GM21737 (cell line): ENCODE results near the gene SPEN.
"Not testable (repeated sequence)": the region's sequence is repeated elsewhere in the genome, so short reads cannot be mapped to it uniquely, and the experiment has no call there.

ENCODE experiments used
- ATAC-seq: cut with Tn5 transposase; IDR thresholded peaks from one replicate; pipeline ENCODE4 v1.9.1; 2021; ENCODE audit warnings: mild to moderate bottlenecking, moderate library complexity; ENCODE audit not compliant: unreplicated experiment

The SPEN gene

DNA sequence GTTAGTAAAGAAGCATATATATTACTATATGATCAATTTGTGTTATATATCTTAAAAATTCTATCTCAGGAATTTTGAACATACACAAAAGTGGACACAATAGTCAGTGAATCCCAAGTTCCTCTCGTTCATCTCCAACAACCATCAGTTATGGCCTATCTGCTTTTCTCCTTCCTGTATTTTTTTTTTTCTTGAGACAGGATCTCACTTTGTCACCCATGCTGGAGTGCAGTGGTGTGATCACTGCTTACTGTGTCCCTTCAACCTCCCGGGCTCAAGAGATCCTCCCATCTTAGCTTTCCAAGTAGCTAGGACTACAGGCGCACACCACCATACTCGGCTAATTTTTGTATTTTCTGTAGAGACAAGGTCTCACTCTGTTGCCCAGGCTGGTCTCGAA, 9.4 kb downstream of the SPEN start:
- no peak for ATAC-seq

DNA sequence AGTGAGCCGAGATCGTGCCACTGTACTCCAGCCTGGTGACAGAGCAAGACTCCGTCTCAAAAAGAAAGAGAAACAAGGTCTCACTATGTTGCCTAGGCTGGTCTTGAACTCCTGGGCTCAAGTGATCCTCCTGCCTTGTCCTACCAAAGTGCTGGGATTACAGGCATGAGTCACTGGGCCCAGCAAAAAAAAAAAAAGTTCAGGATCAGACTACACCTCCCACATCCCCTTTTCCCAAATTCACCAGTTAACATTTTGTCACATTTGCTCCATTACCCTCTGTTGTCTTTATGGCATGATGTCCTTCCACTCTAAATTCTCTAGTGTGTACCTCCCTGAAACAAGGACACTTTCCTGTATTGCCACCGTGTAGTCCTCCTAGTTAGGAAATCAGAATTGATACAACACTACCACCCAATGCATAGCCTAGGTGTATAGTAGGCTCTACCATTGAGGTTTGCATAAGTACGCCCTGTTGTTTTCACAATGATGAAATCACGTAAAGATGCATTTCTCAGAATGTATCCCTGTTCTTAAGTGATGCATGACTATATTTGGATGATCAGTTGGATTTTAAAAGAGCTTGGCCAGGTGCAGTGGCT, 10.7 kb downstream of the SPEN start:
- no peak for ATAC-seq

- ATAC-seq: no peak
These were observed 11.3 kb downstream of the SPEN start for GRCh38 chr1:15858672-15859372.

- ATAC-seq: no peak
These were observed 15.8 kb downstream of the SPEN start for GRCh38 chr1:15863156-15863901.

DNA sequence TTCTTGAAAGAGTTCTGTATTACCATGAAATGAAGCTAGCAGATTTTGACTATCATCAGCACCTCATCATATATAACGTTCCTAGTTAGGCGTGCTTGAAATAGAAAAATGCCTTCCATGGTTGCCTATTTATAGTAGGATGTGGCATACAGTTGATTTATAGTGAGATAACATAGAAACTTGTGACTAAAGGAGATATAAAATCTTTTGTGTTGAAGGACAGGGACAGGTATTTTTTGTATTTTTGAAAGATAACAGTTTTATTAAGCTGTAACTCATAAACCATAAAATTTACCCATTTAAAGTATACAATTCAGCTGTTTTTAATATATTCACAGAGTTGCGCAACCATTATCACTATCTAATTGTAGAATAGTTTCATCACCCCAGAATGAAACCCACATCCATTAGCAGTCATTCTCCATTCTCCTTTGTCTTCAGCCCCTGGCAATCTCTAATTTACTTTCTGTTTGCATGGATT, 19.3 kb downstream of the SPEN start:
- no peak for ATAC-seq

GRCh38 chr1:15867288-15867687, 19.8 kb downstream of the SPEN start:
- ATAC-seq: no peak

DNA sequence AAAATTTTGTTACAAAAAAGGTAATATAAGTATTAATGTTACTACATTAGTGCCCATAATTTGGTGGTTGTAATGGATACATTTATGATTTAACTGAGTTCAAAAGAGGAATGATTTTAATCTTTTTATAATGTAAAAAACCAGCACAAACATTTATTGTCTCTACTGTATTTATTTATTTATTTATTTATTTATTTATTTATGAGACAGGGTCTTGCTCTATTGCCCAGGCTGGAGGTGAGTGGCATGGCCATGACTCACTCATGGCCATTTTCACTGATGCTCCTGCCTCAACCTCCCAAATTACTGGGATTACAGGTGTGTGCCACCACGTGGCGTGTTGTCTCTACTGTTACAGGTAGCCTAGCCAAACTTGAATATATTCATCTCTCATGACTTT, 21.9 kb downstream of the SPEN start:
- no peak for ATAC-seq

GRCh38 chr1:15870421-15870820, 22.9 kb downstream of the SPEN start:
- no peak for ATAC-seq

- ATAC-seq: no peak
These were observed 27.0 kb downstream of the SPEN start for GRCh38 chr1:15874471-15874870.

DNA sequence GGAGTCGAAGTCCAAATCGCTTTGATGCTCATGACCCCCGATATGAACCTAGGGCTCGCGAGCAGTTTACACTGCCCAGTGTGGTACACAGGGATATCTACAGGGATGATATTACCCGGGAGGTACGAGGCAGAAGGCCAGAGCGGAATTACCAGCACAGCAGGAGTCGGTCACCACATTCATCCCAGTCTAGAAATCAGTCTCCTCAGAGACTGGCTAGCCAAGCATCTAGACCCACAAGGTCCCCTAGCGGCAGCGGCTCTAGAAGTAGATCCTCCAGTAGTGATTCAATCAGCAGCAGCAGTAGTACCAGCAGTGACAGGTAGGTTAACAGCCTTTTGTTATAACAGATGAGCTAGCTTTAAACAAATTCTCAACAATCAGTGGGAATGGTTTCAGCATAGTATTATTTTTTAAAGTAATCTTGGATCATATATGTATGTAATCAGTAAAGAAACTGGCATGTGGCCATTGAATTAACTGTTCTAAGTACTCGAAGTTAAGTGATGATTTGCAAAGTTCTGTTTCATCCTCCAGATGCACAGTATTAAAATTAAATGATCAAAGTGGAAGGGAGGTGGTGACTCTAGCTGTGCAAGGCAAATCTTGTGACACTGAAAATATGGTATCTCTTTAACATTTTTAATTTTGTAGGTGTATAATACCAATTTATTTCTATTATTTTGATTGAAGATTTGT, 29.0 kb downstream of the SPEN start:
- no peak for ATAC-seq

DNA sequence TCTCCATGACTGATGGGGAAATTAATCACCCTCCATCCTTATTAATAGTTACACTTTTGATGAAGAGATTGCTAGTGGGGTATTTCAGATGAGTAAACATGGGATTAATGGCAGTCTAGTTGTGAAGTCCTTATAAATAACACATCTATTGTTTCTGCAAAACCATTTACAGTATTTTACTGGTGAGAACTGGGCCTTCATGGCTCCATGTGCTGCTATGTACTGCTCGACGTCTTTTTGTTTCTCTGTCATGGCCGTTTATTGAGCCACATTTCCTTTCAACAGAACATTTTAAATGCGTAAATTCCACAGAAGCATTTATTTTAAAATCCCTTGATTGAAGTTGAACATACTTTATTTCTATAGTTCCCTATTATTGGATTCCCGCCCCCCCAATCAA, 34.5 kb downstream of the SPEN start:
- ATAC-seq: no peak

DNA sequence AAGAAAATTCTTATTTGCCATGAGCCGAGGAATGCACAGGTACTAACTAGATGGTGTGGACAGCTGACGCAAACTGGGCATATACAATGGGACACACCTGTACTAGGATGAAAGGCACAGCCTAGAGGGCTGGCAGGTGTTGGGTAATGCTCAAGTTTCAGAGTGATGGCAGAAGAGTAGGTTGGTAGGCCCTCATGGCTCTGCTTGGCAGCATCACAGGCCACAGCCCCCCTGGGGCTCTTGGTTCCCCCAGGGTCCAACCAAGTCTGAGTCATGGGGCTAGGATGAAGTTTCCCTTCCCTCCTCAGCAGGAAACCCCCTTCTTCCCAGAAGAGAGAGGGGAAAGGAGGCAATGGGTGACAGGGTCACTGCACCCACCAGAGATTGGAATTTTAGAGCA, 35.2 kb downstream of the SPEN start:
- ATAC-seq: no peak

- no peak for ATAC-seq
These were observed 35.8 kb downstream of the SPEN start for GRCh38 chr1:15883326-15883725.

GRCh38 chr1:15884477-15884876, 37.0 kb downstream of the SPEN start:
- ATAC-seq: no peak

DNA sequence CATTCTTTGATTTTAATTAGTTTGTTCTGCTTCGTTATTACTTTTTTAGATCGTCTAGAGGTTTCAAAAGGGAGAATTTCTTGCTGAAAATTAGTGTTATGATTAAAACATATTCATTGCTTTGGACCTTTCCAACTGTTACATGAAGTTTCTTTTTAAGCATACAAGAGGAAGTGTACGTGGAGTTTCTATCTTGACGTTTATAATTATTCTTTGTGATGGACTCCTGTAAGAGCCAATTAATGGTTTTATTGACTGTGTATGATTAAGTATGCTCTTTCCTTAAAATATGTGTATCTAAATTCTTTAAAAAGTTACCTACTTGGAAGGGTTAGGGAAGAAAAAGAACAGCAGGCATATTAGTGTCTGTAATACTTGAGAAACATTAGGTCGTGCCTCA, 37.8 kb downstream of the SPEN start:
- no peak for ATAC-seq

DNA sequence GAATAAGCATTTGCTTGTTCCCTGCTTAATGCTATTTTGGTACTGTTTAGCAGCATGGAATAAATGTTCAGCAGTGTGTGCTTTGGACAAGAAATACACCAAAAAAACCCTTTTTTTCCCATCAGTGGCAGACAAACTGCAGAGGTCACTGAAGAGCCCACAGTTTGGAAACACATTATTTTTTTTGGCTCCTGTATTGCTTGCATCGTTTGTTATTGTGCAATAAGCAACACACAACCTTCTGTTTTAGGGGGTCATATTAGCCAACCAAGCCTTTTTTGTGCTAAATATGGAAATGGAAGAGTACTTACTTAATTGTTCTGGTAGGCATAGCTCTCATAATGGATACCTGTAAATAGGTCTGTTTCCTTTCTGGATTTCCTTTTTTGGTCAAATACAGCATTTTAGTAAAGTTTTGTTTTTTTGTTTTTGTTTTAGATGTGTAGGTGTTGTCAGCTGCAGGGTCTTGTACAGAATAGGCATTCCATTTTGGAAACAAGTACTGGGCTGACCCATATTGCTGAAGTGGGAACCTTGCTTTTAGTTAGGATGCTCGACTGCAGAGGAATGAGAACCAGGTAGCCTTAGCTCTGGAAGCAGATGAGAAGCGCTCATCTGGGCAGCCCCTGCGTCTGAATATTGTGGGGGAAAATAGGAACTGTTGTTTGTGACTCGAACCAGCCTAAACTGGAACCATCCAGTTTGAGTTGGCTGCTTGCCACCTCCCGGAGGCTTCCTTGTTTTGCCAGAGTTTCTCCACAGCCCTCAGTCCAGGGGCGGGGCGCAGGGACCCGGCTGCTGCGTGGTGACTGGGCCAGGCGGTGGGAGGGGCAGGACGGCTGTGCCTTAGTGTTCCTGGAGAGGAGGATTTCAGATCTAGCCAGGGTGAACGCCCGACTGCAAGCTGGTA, 38.4 kb downstream of the SPEN start:
- ATAC-seq: peak; percentile 58

- ATAC-seq: no peak
These were observed 39.2 kb downstream of the SPEN start for GRCh38 chr1:15886611-15887167.

- ATAC-seq: not testable (repeated sequence)
These were observed 45.5 kb downstream of the SPEN start for GRCh38 chr1:15892857-15893599.

GRCh38 chr1:15895233-15895632, 47.7 kb downstream of the SPEN start:
- no peak for ATAC-seq
